ENCODE data around the gene GPR89B.

DNA sequence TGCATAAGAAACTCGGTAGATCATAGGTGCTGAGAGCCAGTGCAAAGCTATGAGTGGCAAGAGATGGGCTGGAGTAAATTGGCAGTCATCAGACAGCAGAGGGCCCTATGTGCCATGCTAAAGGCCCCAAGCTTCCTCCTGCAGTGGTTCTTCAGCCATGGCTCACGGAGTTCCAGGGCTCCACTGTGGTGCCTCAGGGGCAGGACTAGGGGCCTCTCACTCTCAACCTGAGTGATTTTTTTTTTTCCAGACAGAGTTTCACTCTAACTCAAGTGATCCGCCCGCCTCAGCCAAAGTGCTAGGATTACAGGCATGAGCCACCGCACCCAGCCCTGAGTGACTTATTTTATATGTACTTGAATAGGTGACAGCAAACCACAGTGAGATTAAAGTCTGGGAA, 36.0 kb upstream of the GPR89B start:
- TF ChIP-seq, protein P1, sequence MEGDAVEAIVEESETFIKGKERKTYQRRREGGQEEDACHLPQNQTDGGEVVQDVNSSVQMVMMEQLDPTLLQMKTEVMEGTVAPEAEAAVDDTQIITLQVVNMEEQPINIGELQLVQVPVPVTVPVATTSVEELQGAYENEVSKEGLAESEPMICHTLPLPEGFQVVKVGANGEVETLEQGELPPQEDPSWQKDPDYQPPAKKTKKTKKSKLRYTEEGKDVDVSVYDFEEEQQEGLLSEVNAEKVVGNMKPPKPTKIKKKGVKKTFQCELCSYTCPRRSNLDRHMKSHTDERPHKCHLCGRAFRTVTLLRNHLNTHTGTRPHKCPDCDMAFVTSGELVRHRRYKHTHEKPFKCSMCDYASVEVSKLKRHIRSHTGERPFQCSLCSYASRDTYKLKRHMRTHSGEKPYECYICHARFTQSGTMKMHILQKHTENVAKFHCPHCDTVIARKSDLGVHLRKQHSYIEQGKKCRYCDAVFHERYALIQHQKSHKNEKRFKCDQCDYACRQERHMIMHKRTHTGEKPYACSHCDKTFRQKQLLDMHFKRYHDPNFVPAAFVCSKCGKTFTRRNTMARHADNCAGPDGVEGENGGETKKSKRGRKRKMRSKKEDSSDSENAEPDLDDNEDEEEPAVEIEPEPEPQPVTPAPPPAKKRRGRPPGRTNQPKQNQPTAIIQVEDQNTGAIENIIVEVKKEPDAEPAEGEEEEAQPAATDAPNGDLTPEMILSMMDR (IDR thresholded peaks at IDR 0.05) = no peak
- no peak for TF ChIP-seq POLR2A (IDR thresholded peaks at IDR 0.05)
- no peak for TF ChIP-seq POLR2AphosphoS5 (IDR thresholded peaks at IDR 0.05)
